ENCODE measurements around the gene SEMA3B. TPM values are rescaled to one million over a fixed set of nuclear protein-coding genes. Genes with fewer than 3 reads are reported as not detected.
A peak's percentile ranks its signal among the peaks of the same experiment; 100 is the strongest.
"Not testable (repeated sequence)": the region's sequence is repeated elsewhere in the genome, so short reads cannot be mapped to it uniquely, and the experiment has no call there.

The SEMA3B gene
- total RNA-seq, 1 donor from 2014 or later: 45.2 TPM

DNA sequence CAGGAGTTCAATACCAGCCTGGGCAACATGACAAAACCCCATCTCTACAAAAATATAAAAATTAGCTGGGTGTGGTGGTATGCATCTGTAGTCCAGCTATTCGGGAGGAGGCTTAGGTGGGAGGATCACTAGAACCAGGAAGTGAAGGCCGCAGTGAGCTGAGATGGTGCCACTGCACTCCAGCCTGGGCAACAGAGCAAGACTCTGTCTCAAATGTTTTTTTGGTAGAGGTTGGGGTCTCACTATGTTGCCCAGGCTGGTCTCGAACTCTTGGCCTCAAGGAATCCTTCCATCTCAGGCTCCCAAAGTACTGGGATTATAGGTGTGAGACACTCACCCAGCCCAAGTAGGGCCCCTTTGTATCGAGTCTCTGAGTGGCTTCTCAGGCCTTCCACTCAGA lies 25.1 kb downstream of the SEMA3B start:
- no peak for DNase-seq

DNA sequence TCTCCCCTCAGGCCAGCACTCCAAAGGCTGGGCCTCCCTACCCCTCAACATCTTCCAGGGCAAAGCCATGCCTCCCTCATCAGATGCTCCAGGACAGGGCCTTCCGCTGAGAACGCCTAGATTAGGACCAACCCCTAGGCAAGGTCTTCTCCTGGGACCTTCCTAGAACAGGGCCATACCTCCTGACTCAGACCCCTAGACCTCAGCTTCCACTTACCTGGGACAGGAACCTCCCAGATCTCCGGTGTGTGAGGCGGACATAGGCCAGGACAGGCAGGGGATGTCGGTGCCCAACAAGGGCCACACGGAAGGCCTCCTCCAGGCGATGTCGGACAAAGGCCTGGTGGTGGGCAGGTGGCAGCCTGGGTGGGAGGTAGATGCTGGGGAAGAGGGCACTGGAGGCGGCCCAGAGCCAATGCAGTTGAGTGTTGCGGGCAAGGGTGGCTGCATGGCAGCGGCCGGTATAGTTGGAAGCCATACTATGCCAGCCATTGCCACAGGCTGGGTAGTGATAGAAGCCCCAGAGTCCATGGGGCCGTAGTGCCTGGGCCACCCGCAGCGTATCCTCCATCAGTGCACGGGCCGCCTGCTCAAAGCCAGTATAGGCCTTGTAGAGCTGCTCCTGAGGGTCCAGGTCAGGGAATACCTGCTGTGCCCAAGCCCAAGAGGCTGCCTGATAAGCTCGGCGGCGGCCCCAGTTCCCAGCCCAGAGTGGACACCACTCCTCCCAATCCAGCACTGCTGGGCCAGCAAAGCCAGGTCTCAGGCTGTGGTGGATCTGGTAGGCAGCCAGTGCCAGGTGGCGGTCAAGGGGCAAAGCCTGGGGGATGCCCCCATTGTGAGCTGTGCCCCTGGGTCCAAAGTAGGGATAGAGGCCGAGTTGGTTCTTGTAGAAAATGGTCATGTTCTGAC lies 25.8 kb downstream of the SEMA3B start:
- no peak for DNase-seq

DNA sequence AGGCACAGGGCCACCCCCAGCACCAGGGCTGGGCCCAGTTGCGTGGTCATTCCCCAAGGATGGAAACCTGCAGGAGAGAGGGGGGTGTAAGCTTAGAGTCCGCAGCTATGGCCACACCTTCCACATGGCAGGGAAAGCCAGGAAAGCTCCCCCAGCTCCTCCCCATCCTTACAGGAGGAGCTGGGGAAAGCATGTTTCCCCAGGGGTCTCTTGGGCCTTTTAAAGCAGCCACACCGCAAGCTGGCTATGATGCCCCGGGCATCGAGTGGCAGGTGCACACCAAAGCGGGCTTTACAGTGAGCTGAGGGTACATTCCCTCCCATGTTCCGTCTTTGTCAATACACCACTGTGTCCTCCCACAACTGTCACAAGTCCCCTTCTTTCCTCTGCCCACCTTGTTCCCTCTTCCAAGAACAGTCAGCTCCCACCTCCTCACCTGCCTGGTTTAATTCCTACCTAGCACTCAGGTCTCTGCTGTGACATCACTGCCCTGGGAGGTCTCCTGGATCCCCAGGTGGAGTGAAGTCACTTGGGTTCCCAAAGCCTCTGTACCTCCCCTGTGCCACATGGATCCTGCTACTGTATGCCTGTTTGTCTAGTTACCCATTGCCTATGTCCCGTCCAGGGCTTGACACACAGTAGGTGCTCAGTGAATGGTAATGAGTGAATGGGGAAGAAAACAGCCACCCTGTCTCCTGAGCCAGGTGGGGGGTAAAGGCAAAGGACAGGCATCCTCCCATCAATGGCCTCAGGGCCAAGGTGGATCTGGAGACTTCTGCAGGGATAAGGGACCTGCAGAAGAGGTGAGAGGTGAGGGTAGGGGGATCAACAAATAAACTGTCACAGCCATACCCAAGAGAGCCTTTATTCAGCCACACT lies 26.8 kb downstream of the SEMA3B start:
- DNase-seq: no peak

DNA sequence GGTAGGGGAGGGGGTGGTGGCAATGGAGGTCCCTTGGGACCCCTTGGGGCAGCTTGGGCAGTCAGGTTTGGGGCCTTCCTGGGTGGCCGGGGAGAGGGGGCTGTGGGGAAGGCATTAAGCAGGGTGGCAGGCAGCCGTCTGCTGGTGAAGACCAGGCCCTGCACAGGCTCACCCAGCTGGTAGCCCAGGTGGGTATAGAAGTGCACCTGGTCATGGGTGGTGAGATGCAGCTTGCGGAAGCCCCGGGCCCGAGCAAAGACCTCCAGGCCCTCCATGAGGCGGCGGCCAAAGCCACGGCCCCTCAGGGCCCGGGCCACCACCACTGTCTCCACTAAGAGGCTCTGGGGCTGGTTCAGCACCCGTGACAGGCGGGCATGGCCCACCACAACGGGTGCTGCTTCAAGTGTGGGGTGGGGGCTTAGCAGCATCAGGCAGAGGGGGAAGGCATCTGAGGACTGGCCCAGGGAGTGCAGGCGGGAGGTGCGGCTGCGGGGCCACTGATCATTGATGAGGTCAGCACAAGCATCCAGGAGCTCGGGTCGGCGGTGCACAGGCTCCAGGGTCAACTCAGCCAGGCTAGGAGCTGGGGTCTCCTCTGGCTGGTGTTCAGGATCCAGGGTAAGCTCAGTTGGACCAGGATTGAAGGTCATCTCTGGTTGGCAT lies 27.9 kb downstream of the SEMA3B start:
- DNase-seq: no peak

DNA sequence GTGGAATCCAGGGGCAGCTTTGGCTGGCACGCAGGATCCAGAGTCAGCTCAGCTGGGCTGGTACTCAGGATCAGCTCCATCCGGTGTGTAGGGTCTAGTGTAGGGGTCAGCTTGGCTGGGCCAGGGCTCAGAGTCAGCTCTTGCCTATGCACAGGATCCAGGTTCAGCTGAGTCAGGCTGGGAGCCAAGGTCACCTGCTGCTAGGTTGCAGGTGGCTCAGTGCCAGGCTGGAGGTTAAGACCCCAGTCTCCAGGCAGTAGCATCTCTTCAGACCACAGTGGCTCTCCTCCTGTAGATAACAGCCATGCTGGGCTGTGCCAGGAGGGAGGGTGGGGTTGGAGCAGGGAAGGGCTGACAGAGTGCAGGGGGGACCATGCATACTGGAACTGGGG lies 28.4 kb downstream of the SEMA3B start:
- DNase-seq: no peak

DNA sequence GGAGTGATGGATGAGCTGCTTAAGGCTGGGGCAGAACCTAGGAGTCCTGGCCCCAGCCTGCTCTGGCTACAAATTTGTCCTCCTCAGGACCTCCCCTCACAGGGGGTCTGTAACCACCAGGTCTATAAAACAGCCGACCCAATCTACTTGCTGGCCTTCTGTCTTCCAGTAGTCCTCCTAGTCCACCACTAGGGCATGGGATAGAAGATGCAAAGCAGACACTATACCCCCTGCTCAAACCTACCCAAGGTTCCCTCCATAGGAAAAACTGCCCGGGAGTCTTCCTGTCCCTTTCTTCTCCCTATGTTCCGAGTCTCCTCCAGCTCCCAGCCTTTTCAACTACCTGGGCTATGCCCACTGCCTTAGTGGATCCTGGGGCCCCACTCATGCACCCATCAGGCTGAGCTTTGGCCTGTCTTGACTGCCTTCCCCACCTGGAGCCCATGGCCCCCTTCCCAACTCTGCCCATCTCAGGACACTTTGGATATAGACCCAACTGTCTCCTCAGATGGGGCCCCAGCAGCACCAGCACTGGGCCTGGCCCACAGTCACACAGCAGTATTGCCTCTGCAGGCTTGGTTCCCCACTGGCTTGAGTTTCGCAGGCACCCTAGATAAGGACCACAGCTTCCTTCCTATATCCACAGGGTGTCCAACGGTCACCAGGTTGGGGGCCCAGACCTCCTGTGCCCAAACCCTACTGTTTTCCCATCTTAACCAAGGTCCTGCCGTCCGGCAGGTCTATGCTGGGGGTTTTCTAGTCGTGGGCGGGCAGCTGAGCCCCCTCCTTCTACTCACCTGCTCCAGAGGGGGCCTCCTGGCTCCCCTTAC lies 29.2 kb downstream of the SEMA3B start:
- no peak for DNase-seq

DNA sequence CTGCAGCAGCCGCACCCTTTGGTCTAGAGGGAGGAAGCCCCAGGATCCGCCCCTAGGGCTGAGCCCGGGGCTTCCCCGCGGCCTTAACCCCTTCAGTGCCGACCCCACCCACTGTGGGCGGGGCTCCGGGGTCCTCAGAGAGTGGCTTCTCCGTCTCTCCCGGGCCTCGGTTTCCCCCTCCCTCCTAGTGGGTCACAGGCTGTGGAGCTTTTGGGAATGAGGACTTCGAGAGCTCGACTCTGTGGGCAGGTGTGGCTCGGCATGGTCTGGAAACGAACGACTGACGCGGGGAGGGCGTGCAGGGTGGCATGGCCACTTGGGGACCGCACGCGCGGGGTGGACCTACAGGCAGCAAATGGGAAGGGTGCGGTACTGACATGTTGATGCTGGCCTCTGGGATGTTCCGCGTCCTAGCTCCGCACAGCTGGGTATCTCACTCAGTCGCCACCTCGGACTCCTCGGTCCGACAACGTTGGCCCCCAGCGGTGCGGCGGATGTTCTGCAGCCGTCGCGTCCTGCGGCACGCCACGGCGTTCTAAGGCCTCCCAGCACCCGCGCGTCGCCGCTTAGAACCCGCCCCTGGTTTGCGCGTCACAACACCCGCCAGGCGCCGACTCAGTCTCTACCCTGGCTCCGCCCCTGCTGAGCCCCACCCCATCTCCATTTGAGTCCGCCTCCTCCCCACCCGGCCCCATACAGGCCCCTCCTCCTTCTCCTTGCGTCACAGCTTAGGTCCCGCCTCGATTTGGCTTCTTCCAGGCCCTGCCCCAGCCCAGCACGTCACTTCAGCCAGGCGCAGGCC lies 30.1 kb downstream of the SEMA3B start, which contains the start of the genes HYAL3 and NAA80:
Gene HYAL3 (minus strand): TSS at position 570 of the 802 bp plus-strand sequence. CDS start 3,803 bp downstream, outside the sequence.
Gene NAA80 (minus strand): TSS at position 570 of the 802 bp plus-strand sequence. CDS start 1,942 bp downstream, outside the sequence.
- DNase-seq: peak; percentile 100

DNA sequence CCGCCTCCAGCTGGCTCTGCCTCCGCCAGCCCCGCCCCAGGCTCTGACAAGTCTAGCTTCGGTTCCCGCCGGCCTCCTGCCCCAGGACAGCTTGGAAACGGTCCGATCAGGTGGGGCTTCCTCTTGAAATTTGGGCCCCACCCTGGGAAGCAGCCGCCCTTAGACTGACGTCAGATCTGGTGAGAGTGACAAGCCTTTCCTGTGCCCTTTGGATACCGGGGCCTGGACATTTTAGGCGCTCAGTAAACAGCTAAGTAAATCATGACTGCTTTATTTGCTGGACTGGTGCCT lies 30.6 kb downstream of the SEMA3B start:
- DNase-seq: no peak

DNA sequence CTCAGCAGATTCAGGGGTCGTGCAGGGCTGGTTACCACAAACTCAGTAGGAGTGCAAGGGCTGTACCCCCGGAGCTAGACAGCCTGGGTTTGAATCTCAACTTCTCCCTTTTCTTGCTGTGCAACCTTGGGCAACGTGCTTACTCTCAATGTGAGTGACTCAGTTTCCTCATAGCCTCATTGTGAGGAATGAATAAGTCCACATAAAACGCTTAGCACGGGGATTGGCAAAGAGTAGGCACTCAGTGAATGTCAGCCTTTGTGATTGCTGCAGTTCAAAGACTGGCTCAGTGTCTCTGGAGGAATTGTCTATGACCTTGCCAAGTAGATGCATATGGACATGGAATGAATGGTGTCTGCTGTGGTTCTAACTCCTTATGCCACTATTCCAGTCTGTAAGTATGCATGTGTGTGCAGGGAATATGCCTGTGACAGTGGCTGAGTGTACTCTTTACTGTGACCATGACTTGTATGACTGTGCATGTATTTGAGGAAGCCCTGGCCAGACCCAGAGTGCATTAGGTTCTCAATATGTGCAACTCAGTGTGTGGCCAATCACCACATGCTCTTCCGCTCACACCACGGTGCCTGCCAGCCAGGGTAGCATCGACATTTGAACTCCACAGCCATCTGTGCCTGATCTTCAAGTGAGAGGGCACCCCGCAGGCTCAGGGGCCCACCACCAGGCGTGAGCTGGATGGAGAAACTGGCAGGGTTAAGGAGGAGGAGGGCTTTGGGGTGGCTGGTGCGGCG lies 31.2 kb downstream of the SEMA3B start:
- peak; percentile 42 for DNase-seq

DNA sequence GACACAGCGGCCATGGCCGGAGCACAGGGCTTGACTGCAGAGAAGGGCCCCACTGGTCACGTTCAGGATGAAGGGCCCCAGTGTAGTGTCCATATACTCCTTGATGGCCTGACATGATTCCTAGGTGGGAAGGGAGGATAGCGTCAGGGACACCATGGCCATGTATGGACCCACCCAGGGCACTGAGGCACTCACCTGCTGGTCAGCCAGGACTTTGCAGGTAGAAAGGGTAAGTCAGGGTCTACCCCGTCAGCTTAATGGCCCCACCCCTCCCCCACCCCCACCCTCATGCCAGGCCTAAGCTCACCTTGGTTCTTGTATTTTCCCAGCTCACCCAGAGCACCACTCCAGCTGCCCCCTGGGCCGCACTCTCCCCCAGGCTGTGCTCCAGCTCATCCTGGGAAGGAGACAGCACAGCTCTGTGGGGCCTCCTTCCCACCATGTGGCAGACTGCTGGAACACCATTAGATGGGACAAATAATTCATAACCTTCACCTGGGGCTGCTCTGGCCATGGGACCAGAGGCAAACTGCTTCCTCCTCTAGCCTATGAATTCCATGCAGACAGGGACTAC lies 31.8 kb downstream of the SEMA3B start:
- no peak for DNase-seq

DNA sequence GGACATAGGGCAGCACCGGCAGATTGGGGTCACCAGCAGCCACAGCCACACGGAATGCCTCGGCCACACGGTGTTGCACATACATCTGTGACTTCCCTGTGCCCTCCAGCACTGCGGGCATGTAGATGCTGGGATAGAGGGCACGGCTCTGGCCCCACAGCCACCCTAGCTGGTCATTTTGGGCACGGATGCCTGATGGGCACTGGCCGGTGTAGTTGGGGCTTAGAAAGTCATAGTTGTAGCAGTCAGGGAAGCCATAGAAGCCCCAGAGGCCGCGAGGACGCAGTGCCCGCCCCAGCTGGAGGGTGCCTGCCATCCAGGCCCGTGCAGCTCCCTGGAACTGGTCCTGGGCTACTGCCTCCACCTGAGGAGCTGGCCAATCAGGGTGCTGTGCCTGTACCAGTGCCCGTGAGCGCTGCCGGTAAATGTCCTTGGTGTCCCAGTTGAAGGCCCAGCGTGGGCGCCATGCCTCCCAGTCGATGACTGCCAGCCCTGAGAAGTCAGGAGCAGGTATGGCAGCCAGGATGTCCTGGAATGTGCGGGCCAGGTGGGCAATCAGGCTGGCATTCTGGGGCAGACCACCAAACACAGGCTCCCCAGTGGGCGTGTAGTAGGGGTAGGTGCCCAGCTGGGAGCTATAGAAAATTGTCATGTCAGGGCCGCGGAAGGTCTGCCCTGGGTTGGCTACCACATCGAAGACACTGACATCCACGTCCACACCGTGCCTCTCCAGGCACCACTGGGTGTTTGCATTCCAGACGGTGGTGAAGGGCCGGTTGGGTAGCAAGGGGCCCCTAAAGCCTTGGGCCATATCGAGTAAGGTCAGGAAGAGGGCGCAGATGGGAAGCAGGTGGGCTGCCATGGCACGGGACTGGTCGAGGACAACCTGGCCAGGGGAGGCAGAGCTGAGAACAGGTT lies 33.4 kb downstream of the SEMA3B start:
- no peak for DNase-seq

DNA sequence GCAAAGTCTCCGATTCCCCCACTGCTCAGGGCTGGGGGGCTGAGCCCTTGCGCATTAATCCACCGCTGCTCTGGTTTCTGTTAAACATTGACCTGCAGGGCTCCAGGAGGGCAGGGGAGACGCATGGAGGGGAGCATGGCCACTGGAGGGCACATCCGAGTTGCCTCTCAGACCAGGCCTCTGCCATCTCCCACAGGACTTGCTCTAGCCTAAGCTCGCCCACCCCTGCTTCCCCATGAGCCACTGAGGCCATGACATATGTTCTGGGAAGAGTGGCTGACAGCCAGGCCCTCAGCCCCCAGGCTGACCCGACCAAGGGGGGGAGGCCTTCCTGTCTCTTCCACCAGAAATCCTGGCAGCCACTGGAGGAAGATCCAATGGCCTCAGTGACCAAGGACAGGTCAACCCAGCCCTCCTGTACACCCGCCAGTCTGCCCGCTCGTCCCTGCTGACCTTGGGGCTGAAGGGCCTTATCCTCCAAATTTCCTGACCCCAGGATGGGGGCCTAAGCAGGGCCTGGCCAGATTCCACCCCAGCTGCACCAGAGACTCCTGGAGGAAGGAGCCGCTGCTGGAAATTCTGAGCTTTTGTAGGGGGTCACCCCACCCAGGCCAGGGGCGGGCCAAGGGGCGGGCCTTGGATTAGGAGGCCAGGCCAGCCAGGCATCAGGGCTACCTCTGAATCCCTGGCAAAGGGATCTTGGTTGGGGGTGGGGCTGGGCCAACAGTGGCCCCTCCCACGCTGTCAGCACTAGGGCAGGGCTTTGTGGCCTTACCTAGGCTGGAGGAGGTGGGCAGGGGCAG lies 34.3 kb downstream of the SEMA3B start, which contains the start of gene HYAL1:
Gene HYAL1 (minus strand): TSS at position 562 of the 803 bp plus-strand sequence. CDS start 618 bp downstream, outside the sequence.
- no peak for DNase-seq

DNA sequence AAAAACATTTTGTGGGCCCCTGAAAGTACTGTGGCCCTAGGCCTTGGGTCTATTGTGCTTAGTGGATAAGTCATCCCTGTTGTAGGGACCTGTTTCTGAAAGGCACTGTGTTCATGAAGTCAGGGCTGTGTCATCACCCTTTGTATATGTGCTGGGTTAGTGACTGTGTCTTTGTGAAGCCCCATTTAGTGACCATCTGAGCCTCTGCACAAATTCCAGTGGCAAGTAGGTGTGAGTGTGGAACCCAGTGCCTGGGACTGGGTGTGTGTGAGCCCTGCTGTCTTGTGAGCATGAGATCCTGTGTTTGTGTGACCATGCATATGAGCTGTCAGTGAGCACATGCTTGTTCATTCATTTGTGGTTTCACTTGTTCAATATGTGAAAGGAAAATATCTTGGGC lies 35.7 kb downstream of the SEMA3B start:
- DNase-seq: no peak

DNA sequence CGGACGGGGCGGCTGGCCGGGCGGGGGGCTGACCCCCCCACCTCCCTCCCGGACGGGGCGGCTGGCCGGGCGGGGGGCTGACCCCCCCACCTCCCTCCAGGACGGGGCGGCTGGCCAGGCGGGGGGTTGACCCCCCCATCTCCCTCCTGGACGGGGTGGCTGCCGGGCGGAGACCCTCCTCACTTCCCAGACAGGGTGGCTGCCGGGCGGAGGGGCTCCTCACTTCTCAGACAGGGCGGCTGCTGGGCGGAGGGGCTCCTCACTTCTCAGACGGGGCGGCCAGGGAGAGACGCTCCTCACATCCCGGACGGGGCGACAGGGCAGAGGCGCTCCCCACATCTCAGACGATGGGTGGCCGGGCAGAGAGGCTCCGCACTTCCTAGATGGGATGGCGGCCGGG lies 43.1 kb downstream of the SEMA3B start:
- DNase-seq: not testable (repeated sequence)

DNA sequence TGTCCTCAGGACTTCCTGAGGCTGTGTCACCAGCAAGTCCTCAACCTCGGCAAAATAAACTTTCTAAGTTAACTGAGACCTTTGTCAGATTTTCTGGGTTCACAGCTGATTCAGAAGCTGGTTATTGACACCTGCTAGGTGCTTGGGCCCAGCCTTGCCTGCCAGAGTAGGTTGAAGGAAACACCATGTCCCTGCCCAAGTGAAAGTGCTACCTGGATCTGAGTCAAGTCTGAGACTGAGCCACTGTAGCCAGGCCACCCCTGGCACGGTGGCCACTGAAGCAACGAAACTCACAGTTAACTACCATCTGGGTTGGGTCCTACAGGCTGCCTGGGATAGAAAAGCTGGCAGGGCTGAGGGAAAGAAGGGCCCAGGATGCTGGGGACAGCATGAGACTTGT lies 45.4 kb downstream of the SEMA3B start:
- no peak for DNase-seq

DNA sequence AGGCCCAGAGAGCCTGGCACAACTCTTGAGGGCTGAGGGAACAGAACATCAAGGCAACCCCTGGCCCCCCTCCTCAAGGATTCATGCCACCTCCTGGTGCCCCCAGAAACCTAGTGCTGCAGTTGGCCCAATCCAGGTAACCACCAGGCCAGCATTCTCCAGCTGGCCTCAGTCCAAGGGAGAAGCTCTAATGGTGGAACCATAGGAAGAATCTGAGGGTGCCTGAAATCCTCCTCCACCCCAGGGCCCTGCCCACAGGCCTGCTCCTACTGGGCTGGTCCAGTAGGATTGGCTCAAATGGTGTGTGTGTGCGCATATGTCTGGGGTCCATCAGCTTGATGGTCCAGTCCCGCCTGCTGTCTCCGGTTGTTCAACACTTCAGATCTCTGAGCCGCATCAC lies 45.9 kb downstream of the SEMA3B start:
- DNase-seq: no peak

DNA sequence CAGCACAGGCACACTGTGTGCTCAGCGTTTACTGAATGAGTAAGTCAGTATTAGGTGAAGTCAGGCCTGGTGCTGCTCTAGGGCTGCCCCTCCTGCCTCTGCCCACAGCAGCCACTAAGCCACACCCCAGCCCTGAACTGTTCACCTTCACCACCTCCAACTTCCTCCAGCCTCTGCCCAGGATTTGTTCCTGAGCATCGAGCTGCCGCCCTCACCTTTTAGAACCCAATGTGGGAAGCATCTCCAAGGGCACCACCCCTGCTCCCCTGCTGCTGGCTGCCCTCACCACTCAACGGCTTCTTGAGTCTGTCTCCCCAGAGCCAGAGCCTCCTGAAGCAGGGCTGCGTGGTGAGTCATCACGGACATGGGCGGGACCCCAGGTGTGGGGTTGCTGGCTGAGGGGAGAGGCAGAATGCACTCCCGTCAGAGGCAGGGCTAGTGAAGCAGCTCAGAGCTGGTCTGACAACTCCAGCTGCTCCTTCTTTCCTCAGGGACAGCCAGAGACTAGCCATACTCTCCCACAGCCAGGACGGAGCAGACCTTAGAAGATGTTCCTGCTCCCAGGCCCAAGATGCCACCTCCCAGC lies 47.8 kb downstream of the SEMA3B start:
- DNase-seq: peak; percentile 54

All from tongue (tissue), 2 donors.